Keratinocyte (primary cell): ENCODE results near the gene GOT2.

Experiments
- CTCF ChIP-seq, 3 experiments: IDR thresholded peaks in 1 of 3; conservative IDR thresholded peaks in 1 of 3; optimal IDR thresholded peaks in 1 of 3; 2 replicates in 2 of 3; 3 replicates in 1 of 3; pipeline versions ENCODE3 to v1.5.1; 2011; ENCODE audit warnings: low read length in 3 of 3, mild to moderate bottlenecking in 3 of 3, moderate library complexity in 2 of 3, control low read depth in 1 of 3, inconsistent platforms in 1 of 3; ENCODE audit not compliant: insufficient read depth in 2 of 3; ENCODE audit errors: extremely low read depth in 1 of 3
- EZH2 ChIP-seq: IDR thresholded peaks from one replicate; pipeline ENCODE4 v1.6.1; 2012; ENCODE audit warnings: inconsistent platforms, mild to moderate bottlenecking, low read length, moderate library complexity

DNA sequence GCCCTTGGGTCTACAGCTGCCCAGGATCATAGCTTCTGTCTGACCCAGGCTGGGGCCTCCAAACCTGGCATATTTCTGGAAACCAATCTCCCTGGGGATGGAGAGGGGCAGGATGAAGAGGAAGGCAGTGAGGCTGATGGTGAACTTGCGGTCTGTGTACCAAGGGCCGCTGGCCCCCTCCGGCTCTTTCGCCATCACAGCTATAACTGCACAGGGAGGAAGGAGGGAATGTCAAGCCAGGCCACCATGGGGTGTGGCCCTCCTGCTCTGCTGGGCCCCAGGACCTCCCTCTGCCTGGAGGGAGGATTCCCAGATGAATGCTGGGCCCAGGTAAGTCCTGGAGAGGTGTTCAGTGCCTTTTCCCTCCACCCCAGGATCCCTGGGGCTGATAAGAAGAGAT lies 55.8 kb downstream of the GOT2 start:
- TF ChIP-seq EZH2 (no peak), CTCF (optimal IDR thresholded peaks at IDR 0.05 in 1 of 3, IDR thresholded peaks at IDR 0.05 in 1 of 3, conservative IDR thresholded peaks at IDR 0.05 in 1 of 3; ENCODE audit: extremely low read depth in 1 of 3, insufficient read depth in 2 of 3, low read length in 3 of 3) (no peak)
